Body of pancreas (tissue), 4 donors: ENCODE results near the gene NT5M. TPM values are rescaled to one million over a fixed set of nuclear protein-coding genes. Genes with fewer than 3 reads are reported as not detected.

Experiments used
- ATAC-seq: fragments of 150-250 bp; one replicate; pipeline ENCODE4 v1.9.1; 2016
- DNase-seq, 4 donors: peaks; one replicate each; pipeline ENCODE4 v3.0.0-alpha.2; 2019
- H3K27ac ChIP-seq, 4 donors: fragments of 200-600 bp; sonication (generic); 1 replicate in 3 of 4; 2 replicates in 1 of 4; pipeline versions ENCODE4 v1.5.1 to v1.6.1; 2016 to 2019; ENCODE audit warnings: mild to moderate bottlenecking in 1 of 4, mixed read lengths in 1 of 4, moderate library complexity in 1 of 4
- H3K27me3 ChIP-seq, 2 donors: fragments of 200-600 bp; sonication (generic); one replicate each; pipeline ENCODE4 v1.6.0; 2016; ENCODE audit warnings: mild to moderate bottlenecking in 1 of 2
- H3K36me3 ChIP-seq, 2 donors: fragments of 200-600 bp; sonication (generic); replicated peaks in 1 of 2; 2 replicates each; pipeline ENCODE4 v1.5.1; 2016; ENCODE audit warnings: low read depth in 2 of 2; ENCODE audit not compliant: insufficient read depth in 1 of 2
- H3K4me1 ChIP-seq: fragments of 200-600 bp; sonication (generic); one replicate; pipeline ENCODE4 v1.6.0; 2016
- H3K4me3 ChIP-seq, 2 donors: fragments of 200-600 bp; sonication (generic); 1 replicate in 1 of 2; 2 replicates in 1 of 2; pipeline ENCODE4 v1.5.1; 2016 to 2019
- H3K9me3 ChIP-seq, 3 donors: fragments of 200-600 bp; sonication (generic); 1 replicate in 2 of 3; 2 replicates in 1 of 3; pipeline ENCODE4 v1.5.1; 2016
- POLR2A ChIP-seq, 3 donors: fragments of 450-650 bp; IDR thresholded peaks; one replicate each; pipeline ENCODE4 v1.6.1; 2016; ENCODE audit warnings: antibody characterized with exemption in 3 of 3, mild to moderate bottlenecking in 2 of 3
- WGBS, 2 donors: methylation state at CpG; one replicate each; pipeline ENCODE4 v1.1.5; 2017; 5-methylcytosine and 5-hydroxymethylcytosine counted together
- intact Hi-C: fragments of 100-400 bp; cut with DNase I; formaldehyde crosslinking; loops from one replicate; pipeline ENCODE4 v1.15.1; 2023
- total RNA-seq, 2 donors: library from RNA; depleted of rRNA; stranded (reverse); fragments of >200 nt; gene quantifications; one replicate each; pipeline ENCODE4 v1.1.0, GENCODE V29; 2016
- TF ChIP-seq, protein P1 (sequence below), 7 experiments: fragments of 450-650 bp in 4 of 7; fragments of 200-600 bp in 3 of 7; sonication (generic) in 3 of 7; IDR thresholded peaks; one replicate each; pipeline ENCODE4 v1.5.1; 2016 to 2019; ENCODE audit warnings: antibody characterized with exemption in 7 of 7

Gene NT5M
- total RNA-seq, 2 donors from 2014 or later: 1.0 to 1.3 TPM

DNA sequence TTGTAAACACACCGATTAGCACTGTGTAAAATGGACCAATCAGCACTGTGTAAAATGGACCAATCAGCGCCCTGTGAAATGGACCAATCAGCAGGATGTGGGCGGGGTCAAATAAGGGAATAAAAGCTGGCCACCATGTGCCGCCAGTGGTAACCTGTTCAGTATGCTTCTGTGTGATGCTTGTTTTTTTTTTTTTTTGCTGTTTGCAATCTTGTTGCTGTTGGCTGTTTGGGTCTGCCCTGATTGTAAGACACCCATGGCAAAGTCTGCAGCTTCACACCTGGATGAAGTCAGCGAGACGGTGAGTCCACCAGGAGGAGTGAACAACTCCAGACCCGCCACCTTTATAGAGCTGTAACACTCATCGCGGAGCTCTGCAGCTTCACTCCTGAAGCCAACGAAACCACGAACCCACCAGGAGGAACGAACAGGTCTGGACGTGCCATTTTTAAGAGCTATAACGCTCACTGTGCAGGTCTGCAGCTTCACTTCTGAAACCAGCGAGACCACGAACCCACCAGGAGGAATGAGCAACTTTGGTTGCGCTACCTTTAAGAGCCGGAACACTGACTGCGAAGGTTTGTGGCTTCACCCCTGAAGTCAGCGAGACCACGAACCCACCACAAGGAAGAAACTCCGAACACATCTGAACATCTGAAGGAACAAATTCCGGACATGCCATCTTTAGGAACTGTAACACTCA lies 88.6 kb downstream of the NT5M start:
- H3K4me3 ChIP-seq: no peak overlapping the region
- no peak for TF ChIP-seq POLR2A (IDR thresholded peaks at IDR 0.05)
- TF ChIP-seq, protein P1, sequence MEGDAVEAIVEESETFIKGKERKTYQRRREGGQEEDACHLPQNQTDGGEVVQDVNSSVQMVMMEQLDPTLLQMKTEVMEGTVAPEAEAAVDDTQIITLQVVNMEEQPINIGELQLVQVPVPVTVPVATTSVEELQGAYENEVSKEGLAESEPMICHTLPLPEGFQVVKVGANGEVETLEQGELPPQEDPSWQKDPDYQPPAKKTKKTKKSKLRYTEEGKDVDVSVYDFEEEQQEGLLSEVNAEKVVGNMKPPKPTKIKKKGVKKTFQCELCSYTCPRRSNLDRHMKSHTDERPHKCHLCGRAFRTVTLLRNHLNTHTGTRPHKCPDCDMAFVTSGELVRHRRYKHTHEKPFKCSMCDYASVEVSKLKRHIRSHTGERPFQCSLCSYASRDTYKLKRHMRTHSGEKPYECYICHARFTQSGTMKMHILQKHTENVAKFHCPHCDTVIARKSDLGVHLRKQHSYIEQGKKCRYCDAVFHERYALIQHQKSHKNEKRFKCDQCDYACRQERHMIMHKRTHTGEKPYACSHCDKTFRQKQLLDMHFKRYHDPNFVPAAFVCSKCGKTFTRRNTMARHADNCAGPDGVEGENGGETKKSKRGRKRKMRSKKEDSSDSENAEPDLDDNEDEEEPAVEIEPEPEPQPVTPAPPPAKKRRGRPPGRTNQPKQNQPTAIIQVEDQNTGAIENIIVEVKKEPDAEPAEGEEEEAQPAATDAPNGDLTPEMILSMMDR (IDR thresholded peaks at IDR 0.05): no peak
- no peak overlapping the region for H3K27ac ChIP-seq
- no peaks in the 10 kb centered on the region for H3K36me3 ChIP-seq
- ATAC-seq (no peak), DNase-seq (no peak)
- no peaks in the 10 kb centered on the region for H3K9me3 ChIP-seq
- intact Hi-C loops: no loop called here
- no peaks in the 10 kb centered on the region for H3K27me3 ChIP-seq
- H3K4me1 ChIP-seq: peaks cover 18% of the 10 kb centered on the region
- 71 to 92% methylated on average over 22 to 23 of the region's 23 CpGs for WGBS, 2 donors

GRCh38 chr17:17393976-17394375 lies 90.8 kb downstream of the NT5M start:
- ATAC-seq (no peak), DNase-seq (no peak)
- H3K4me1 ChIP-seq: no peaks in the 10 kb centered on the region
- no peaks in the 10 kb centered on the region for H3K36me3 ChIP-seq
- H3K9me3 ChIP-seq: no peaks in the 10 kb centered on the region
- intact Hi-C loops: no loop called here
- H3K4me3 ChIP-seq: no peak overlapping the region
- 63 to 71% methylated on average over 8 to 12 of the region's 12 CpGs for WGBS, 2 donors
- TF ChIP-seq, protein P1 (IDR thresholded peaks at IDR 0.05): no peak
- TF ChIP-seq POLR2A (IDR thresholded peaks at IDR 0.05): no peak
- H3K27ac ChIP-seq: no peak overlapping the region
- H3K27me3 ChIP-seq: no peaks in the 10 kb centered on the region

GRCh38 chr17:17394494-17394893 lies 91.3 kb downstream of the NT5M start:
- no peak for DNase-seq
- 79 to 83% methylated on average over 9 of the region's 9 CpGs for WGBS, 2 donors
- H3K9me3 ChIP-seq: no peaks in the 10 kb centered on the region
- intact Hi-C loops: no loop called here
- no peaks in the 10 kb centered on the region for H3K4me1 ChIP-seq
- no peak overlapping the region for H3K4me3 ChIP-seq
- no peaks in the 10 kb centered on the region for H3K27me3 ChIP-seq
- H3K36me3 ChIP-seq: no peaks in the 10 kb centered on the region
- TF ChIP-seq, protein P1 (IDR thresholded peaks at IDR 0.05): no peak
- no peak for TF ChIP-seq POLR2A (IDR thresholded peaks at IDR 0.05)
- H3K27ac ChIP-seq: no peak overlapping the region
- ATAC-seq: no peak

GRCh38 chr17:17395246-17395802 lies 92.2 kb downstream of the NT5M start:
- H3K36me3 ChIP-seq: no peaks in the 10 kb centered on the region
- intact Hi-C loops: no loop called here
- no peak overlapping the region for H3K4me3 ChIP-seq
- DNase-seq (no peak), ATAC-seq (no peak)
- WGBS, 2 donors: 77 to 89% methylated on average over 6 of the region's 6 CpGs
- no peaks in the 10 kb centered on the region for H3K4me1 ChIP-seq
- H3K27me3 ChIP-seq: no peaks in the 10 kb centered on the region
- no peak overlapping the region for H3K27ac ChIP-seq
- TF ChIP-seq, protein P1 (IDR thresholded peaks at IDR 0.05): no peak
- TF ChIP-seq POLR2A (IDR thresholded peaks at IDR 0.05): no peak
- H3K9me3 ChIP-seq: no peaks in the 10 kb centered on the region

- Histone ChIP-seq H3K4me1 (no peaks in the 10 kb centered on the region), H3K4me3 (no peak overlapping the region), H3K36me3 (no peaks in the 10 kb centered on the region), H3K9me3 (no peaks in the 10 kb centered on the region), H3K27ac (no peak overlapping the region), H3K27me3 (no peaks in the 10 kb centered on the region)
- no peak for DNase-seq
- no peak for ATAC-seq
- 93 to 96% methylated on average over 4 to 6 of the region's 6 CpGs for WGBS, 2 donors
- intact Hi-C loops: no loop called here
- TF ChIP-seq, protein P1 (IDR thresholded peaks at IDR 0.05): no peak
- no peak for TF ChIP-seq POLR2A (IDR thresholded peaks at IDR 0.05)
Measured at GRCh38 chr17:17395885-17396284, 92.7 kb downstream of the NT5M start.
